IMR-90 (cell line): ENCODE results near the gene PAPSS2.

Experiments used
- BHLHE40 ChIP-seq: fragments of 150-350 bp; IDR thresholded peaks from 2 replicates; pipeline ENCODE4 v1.6.1; 2016; ENCODE audit warnings: mild to moderate bottlenecking, low read depth, low read length
- CEBPB ChIP-seq: IDR thresholded peaks from 2 replicates; pipeline ENCODE4 v1.6.1; 2012; ENCODE audit warnings: low read depth, low read length, improper control_type of control experiment
- CHD1 ChIP-seq: IDR thresholded peaks from 2 replicates; pipeline ENCODE4 v1.6.1; 2012; ENCODE audit warnings: low read depth, low read length, improper control_type of control experiment
- FOS ChIP-seq: fragments of 150-350 bp; IDR thresholded peaks from 2 replicates; pipeline ENCODE4 v1.6.1; 2016; ENCODE audit warnings: low read depth, low read length
- MAFK ChIP-seq: IDR thresholded peaks from 2 replicates; pipeline ENCODE4 v1.6.1; 2012; ENCODE audit warnings: low read depth, low read length, improper control_type of control experiment
- MAZ ChIP-seq: IDR thresholded peaks from 2 replicates; pipeline ENCODE4 v1.6.1; 2012; ENCODE audit warnings: low read depth, mild to moderate bottlenecking, low read length, improper control_type of control experiment, moderate library complexity, borderline replicate concordance
- MXI1 ChIP-seq: IDR thresholded peaks from 2 replicates; pipeline ENCODE4 v1.6.1; 2012; ENCODE audit warnings: low read depth, mild to moderate bottlenecking, low read length, moderate library complexity, borderline replicate concordance
- POLR2A ChIP-seq: IDR thresholded peaks from 2 replicates; pipeline ENCODE4 v1.6.1; 2012; ENCODE audit warnings: mild to moderate bottlenecking, low read depth, low read length
- RAD21 ChIP-seq: IDR thresholded peaks from 2 replicates; pipeline ENCODE4 v1.6.1; 2012; ENCODE audit warnings: low read length, improper control_type of control experiment
- RCOR1 ChIP-seq: IDR thresholded peaks from 2 replicates; pipeline ENCODE4 v1.6.1; 2012; ENCODE audit warnings: mild to moderate bottlenecking, low read length, improper control_type of control experiment; ENCODE audit not compliant: insufficient replicate concordance
- RFX5 ChIP-seq: IDR thresholded peaks from 2 replicates; pipeline ENCODE4 v1.8.0; 2012; ENCODE audit warnings: low read depth, mild to moderate bottlenecking, low read length, moderate library complexity
- SMC3 ChIP-seq: fragments of 150-350 bp; IDR thresholded peaks from 2 replicates; pipeline ENCODE4 v1.6.1; 2016; ENCODE audit warnings: low read depth, mild to moderate bottlenecking, antibody characterized with exemption, low read length, moderate library complexity
- TF ChIP-seq, protein P1 (sequence below): conservative IDR thresholded peaks from 2 replicates; pipeline ENCODE4 v1.5.1; 2012; ENCODE audit warnings: mild to moderate bottlenecking, low read depth, low read length, improper control_type of control experiment
- TF ChIP-seq, protein P2 (sequence below): fragments of 150-350 bp; IDR thresholded peaks from 2 replicates; pipeline ENCODE4 v1.6.1; 2017; ENCODE audit warnings: mild to moderate bottlenecking, antibody characterized with exemption, low read length, low read depth

DNA sequence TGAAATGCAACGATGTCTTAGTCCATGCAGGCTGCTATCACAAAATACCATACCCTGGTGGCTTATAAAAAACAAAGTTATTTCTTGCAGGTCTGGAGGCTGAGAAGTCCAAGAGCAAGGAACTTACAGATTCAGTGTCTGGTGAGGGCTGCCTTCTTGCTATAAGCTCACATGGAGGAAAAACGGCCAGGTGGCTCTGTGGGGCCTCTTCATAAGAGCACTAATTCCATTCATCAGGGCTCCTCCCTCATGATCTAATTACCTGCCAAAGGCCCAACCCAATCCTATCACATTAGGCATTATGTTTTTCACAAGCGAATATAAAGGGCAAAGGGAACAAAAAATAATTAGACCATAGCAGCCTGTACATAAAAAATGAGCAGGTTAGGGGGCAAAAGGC lies 35.4 kb downstream of the PAPSS2 start:
- no peak for TF ChIP-seq RAD21
- no peak for TF ChIP-seq POLR2A
- TF ChIP-seq, protein P1, sequence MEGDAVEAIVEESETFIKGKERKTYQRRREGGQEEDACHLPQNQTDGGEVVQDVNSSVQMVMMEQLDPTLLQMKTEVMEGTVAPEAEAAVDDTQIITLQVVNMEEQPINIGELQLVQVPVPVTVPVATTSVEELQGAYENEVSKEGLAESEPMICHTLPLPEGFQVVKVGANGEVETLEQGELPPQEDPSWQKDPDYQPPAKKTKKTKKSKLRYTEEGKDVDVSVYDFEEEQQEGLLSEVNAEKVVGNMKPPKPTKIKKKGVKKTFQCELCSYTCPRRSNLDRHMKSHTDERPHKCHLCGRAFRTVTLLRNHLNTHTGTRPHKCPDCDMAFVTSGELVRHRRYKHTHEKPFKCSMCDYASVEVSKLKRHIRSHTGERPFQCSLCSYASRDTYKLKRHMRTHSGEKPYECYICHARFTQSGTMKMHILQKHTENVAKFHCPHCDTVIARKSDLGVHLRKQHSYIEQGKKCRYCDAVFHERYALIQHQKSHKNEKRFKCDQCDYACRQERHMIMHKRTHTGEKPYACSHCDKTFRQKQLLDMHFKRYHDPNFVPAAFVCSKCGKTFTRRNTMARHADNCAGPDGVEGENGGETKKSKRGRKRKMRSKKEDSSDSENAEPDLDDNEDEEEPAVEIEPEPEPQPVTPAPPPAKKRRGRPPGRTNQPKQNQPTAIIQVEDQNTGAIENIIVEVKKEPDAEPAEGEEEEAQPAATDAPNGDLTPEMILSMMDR: no peak
- no peak for TF ChIP-seq CEBPB
- TF ChIP-seq RCOR1: no peak
- TF ChIP-seq FOS: no peak
- TF ChIP-seq, protein P2, sequence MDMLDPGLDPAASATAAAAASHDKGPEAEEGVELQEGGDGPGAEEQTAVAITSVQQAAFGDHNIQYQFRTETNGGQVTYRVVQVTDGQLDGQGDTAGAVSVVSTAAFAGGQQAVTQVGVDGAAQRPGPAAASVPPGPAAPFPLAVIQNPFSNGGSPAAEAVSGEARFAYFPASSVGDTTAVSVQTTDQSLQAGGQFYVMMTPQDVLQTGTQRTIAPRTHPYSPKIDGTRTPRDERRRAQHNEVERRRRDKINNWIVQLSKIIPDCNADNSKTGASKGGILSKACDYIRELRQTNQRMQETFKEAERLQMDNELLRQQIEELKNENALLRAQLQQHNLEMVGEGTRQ: no peak
- TF ChIP-seq CHD1: no peak
- TF ChIP-seq BHLHE40: no peak
- no peak for TF ChIP-seq MXI1
- TF ChIP-seq MAZ: no peak
- no peak for TF ChIP-seq MAFK
- no peak for TF ChIP-seq RFX5
- no peak for TF ChIP-seq SMC3
